Psoas muscle (tissue), 8 donors: ENCODE results near the gene CFTR. TPM values are rescaled to one million over a fixed set of nuclear protein-coding genes. Genes with fewer than 3 reads are reported as not detected.

Source experiments
- ATAC-seq, 4 donors: fragments of 200-7000 bp; cut with Tn5 transposase; one replicate each; pipeline ENCODE4 v1.9.1; 2020; ENCODE audit warnings: moderate library complexity in 3 of 4, mild to moderate bottlenecking in 2 of 4
- DNase-seq, 2 donors: peaks; one replicate each; pipeline ENCODE4 v3.0.0-alpha.2; 2020
- H3K27ac ChIP-seq: fragments of 200-600 bp; one replicate; pipeline ENCODE4 v1.8.0; 2022
- H3K27me3 ChIP-seq, 3 donors: fragments of 200-600 bp in 1 of 3; one replicate each; pipeline versions ENCODE4 v1.6.1 to v1.8.0; 2013 to 2022; ENCODE audit warnings: low read length in 2 of 3, mild to moderate bottlenecking in 2 of 3, moderate library complexity in 1 of 3; ENCODE audit not compliant: insufficient read depth in 3 of 3
- H3K36me3 ChIP-seq, 2 donors: fragments of 200-600 bp in 1 of 2; one replicate each; pipeline versions ENCODE4 v1.6.1 to v1.8.0; 2013 to 2022; ENCODE audit warnings: low read depth in 1 of 2, mild to moderate bottlenecking in 1 of 2, moderate library complexity in 1 of 2; ENCODE audit not compliant: insufficient read depth in 1 of 2
- H3K4me1 ChIP-seq: fragments of 200-600 bp; one replicate; pipeline ENCODE4 v1.8.0; 2022
- H3K4me3 ChIP-seq: fragments of 200-600 bp; one replicate; pipeline ENCODE4 v1.8.0; 2022; ENCODE audit warnings: mild to moderate bottlenecking
- H3K9me3 ChIP-seq: fragments of 200-600 bp; one replicate; pipeline ENCODE4 v1.8.0; 2022
- CTCF ChIP-seq: fragments of 200-600 bp; IDR thresholded peaks from one replicate; pipeline ENCODE4 v1.8.0; 2022; ENCODE audit warnings: antibody characterized with exemption
- WGBS, 3 donors: extraction: QIAGEN DNeasy Blood & Tissue Kit; methylation state at CpG; one replicate each; pipeline versions ENCODE4 v1.1.6 to v1.1.7; 2013; 5-methylcytosine and 5-hydroxymethylcytosine counted together
- intact Hi-C, 2 donors: fragments of 100-400 bp; cut with DNase I; formaldehyde crosslinking; loops; one replicate each; pipeline versions ENCODE4 v1.11.0 to v1.14.2; 2022
- polyA plus RNA-seq, 3 donors: library from polyadenylated mRNA; stranded (reverse); fragments of 200-250 nt; gene quantifications; one replicate each; pipeline ENCODE4 v1.2.3, GENCODE V29; 2013
- total RNA-seq, 4 donors: library from RNA; stranded (reverse); fragmentation: NEBNext Ultra II Directional in 2 of 4; extraction: Animal tissue kit (Norgen Biotek cat#: 25700) in 2 of 4; gene quantifications; one replicate each; pipeline versions ENCODE4 v1.2.1 to v1.2.4, GENCODE V29; 2021 to 2023
- donor health status: healthy with polysubstance abuse.
- donor health status: DM: no; HTN: no; CAD: no; lungs with moderate emphysema.
- donor health status: Bipolar disorder and iron deficiency.
- donor health status: healthy.
- donor health status: DM: yes; HTN: yes; CAD: no.
- donor health status: DM: no; HTN: no; CAD: no.
- donor health status: DM: no; HTN: no; CAD: no.
- donor health status: DM: yes; HTN: yes; CAD: no.

Gene CFTR
- total and polyA plus RNA-seq, 7 donors: 0.01 to 0.06 TPM; not detected in 5

GRCh38 chr7:117555260-117555659, 75.4 kb downstream of the CFTR start:
- no peak for TF ChIP-seq CTCF
- Histone ChIP-seq H3K4me3 (no peak overlapping the region), H3K36me3 (no peaks in the 10 kb centered on the region), H3K9me3 (no peaks in the 10 kb centered on the region), H3K27me3 (no peaks in the 10 kb centered on the region), H3K4me1 (no peaks in the 10 kb centered on the region), H3K27ac (no peak overlapping the region)
- DNase-seq: no peak
- 81 to 88% (median 85%) methylated on average over 5 of the region's 5 CpGs for WGBS, 3 donors
- ATAC-seq: no peak
- intact Hi-C loops: no loop called here

GRCh38 chr7:117559391-117559790, 79.6 kb downstream of the CFTR start:
- no peak for TF ChIP-seq CTCF
- 81 to 89% (median 86%) methylated on average over 3 of the region's 3 CpGs for WGBS, 3 donors
- no peak for ATAC-seq
- Histone ChIP-seq H3K27ac (no peak overlapping the region), H3K4me3 (no peak overlapping the region), H3K4me1 (no peaks in the 10 kb centered on the region), H3K9me3 (no peaks in the 10 kb centered on the region), H3K27me3 (no peaks in the 10 kb centered on the region), H3K36me3 (no peaks in the 10 kb centered on the region)
- DNase-seq: no peak
- intact Hi-C loops: no loop called here

GRCh38 chr7:117560030-117560429, 80.2 kb downstream of the CFTR start:
- H3K36me3 ChIP-seq: no peaks in the 10 kb centered on the region
- no peak for ATAC-seq
- intact Hi-C loops: no loop called here

GRCh38 chr7:117562759-117563158, 82.9 kb downstream of the CFTR start:
- Histone ChIP-seq H3K27ac (no peak overlapping the region), H3K4me1 (no peaks in the 10 kb centered on the region), H3K4me3 (no peak overlapping the region), H3K27me3 (no peaks in the 10 kb centered on the region), H3K36me3 (no peaks in the 10 kb centered on the region), H3K9me3 (no peaks in the 10 kb centered on the region)
- WGBS, 3 donors: 74 to 80% (median 76%) methylated on average over 2 of the region's 2 CpGs
- no peak for TF ChIP-seq CTCF
- ATAC-seq (no peak), DNase-seq (no peak)
- intact Hi-C loops: no loop called here

More at GRCh38 chr7:117560030-117560429, 80.2 kb downstream of the CFTR start:
- H3K4me1 ChIP-seq: no peaks in the 10 kb centered on the region
- no peaks in the 10 kb centered on the region for H3K27me3 ChIP-seq
- no peak overlapping the region for H3K4me3 ChIP-seq
- DNase-seq: no peak
- TF ChIP-seq CTCF: no peak
- H3K27ac ChIP-seq: no peak overlapping the region
- H3K9me3 ChIP-seq: no peaks in the 10 kb centered on the region

GRCh38 chr7:117564080-117564479, 84.3 kb downstream of the CFTR start:
- no peaks in the 10 kb centered on the region for H3K27me3 ChIP-seq

More at GRCh38 chr7:117564080-117564479, 84.3 kb downstream of the CFTR start:
- Histone ChIP-seq H3K4me1 (no peaks in the 10 kb centered on the region), H3K27ac (no peak overlapping the region), H3K9me3 (no peaks in the 10 kb centered on the region), H3K36me3 (no peaks in the 10 kb centered on the region), H3K4me3 (no peak overlapping the region)
- DNase-seq: no peak
- no peak for ATAC-seq
- TF ChIP-seq CTCF: no peak
- intact Hi-C loops: no loop called here
- 68 to 70% (median 69%) methylated on average over 3 of the region's 3 CpGs for WGBS, 3 donors
